Peyer's patch (tissue), 4 donors: ENCODE measurements around the gene USP3.

Experiments used
- POLR2A ChIP-seq, 2 donors: fragments of 450-650 bp; IDR thresholded peaks; one replicate each; pipeline ENCODE4 v1.5.1; 2017; ENCODE audit warnings: antibody characterized with exemption in 2 of 2, mild to moderate bottlenecking in 2 of 2, moderate library complexity in 2 of 2
- TF ChIP-seq, protein P1 (sequence below), 6 experiments: fragments of 450-650 bp in 4 of 6; fragments of 200-600 bp in 2 of 6; sonication (generic) in 1 of 6; IDR thresholded peaks; one replicate each; pipeline ENCODE4 v1.5.1; 2017 to 2019; ENCODE audit warnings: antibody characterized with exemption in 6 of 6, mild to moderate bottlenecking in 3 of 6, moderate library complexity in 1 of 6

DNA sequence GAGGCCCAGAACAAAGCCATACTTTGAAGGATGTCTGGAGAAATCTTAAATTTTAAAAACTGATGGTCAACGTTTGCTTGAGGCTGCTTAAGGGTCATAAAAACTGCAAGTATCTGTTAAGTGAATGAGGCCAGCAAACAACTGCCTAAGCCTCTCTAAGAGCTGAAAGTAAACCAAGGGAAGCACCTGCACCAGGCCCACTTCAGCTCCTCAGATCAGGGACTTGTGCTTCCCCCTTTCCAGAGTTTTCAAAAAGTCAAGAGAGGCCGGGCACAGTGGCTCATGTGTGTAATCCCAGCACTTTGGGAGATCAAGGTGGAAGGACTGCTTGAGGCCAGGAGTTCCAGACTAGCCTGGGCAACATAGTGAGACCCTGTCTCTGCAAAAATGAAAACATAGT lies 101.9 kb downstream of the USP3 start:
- TF ChIP-seq, protein P1, sequence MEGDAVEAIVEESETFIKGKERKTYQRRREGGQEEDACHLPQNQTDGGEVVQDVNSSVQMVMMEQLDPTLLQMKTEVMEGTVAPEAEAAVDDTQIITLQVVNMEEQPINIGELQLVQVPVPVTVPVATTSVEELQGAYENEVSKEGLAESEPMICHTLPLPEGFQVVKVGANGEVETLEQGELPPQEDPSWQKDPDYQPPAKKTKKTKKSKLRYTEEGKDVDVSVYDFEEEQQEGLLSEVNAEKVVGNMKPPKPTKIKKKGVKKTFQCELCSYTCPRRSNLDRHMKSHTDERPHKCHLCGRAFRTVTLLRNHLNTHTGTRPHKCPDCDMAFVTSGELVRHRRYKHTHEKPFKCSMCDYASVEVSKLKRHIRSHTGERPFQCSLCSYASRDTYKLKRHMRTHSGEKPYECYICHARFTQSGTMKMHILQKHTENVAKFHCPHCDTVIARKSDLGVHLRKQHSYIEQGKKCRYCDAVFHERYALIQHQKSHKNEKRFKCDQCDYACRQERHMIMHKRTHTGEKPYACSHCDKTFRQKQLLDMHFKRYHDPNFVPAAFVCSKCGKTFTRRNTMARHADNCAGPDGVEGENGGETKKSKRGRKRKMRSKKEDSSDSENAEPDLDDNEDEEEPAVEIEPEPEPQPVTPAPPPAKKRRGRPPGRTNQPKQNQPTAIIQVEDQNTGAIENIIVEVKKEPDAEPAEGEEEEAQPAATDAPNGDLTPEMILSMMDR (IDR thresholded peaks at IDR 0.05): no peak
- no peak for TF ChIP-seq POLR2A (IDR thresholded peaks at IDR 0.05)
